Activated CD8-positive, alpha-beta memory T cell treated with anti-CD3 and anti-CD28 coated beads for 36 hours (primary cell): ENCODE data around the gene TRIM61. TPM values are rescaled to one million over a fixed set of nuclear protein-coding genes. Genes with fewer than 3 reads are reported as not detected.

Experiments used
- CTCF ChIA-PET: fragments of 350-600 bp; sonication (Branson Sonifier 250); formaldehyde crosslinking; loops from one replicate; lab custom pipeline; 2021; ENCODE audit warnings: antibody characterized with exemption; lab: Charles Lee
- POLR2A ChIA-PET: fragments of 350-600 bp; sonication (Branson Sonifier 250); formaldehyde crosslinking; loops from one replicate; lab custom pipeline; 2021; ENCODE audit warnings: antibody characterized with exemption; lab: Charles Lee
- total RNA-seq, 2 experiments: library from RNA; stranded (reverse); gene quantifications; one replicate each; pipeline ENCODE4 v1.2.3, GENCODE V29; 2021

TRIM61 gene
- total RNA-seq, 2 experiments from 2014 or later: 2.4 to 2.9 TPM

GRCh38 chr4:164926301-164926700, 51.2 kb downstream of the TRIM61 start:
- ChIA-PET CTCF (no interaction called here), POLR2A (no interaction called here)

DNA sequence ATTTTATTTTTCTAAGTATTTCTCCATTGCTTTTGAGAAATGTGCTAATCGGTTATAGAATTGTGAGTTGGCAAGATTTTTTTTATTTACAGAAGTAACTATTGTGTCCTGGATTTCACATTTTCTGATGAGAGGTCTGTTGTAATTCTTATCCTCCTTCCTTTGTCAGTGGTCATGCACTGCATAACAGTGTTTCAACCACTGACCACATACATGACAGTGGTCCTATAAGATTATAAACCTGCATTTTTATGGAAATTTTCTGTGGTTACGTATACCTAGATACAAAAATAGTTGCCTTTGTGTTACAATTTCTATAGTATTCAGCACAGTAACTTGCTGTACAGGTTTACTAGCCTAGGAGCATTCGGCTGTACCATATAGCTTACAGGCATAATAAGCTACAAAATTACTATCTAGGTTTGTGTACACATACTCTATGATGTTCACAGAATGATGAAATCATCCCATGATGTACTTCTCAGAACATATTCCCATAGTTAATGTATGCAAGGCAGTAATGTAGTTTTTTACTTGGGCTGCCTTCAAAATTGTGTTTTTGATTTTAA, 52.7 kb downstream of the TRIM61 start:
- POLR2A ChIA-PET: no interaction called here

GRCh38 chr4:164918956-164919355, 58.5 kb downstream of the TRIM61 start:
- POLR2A ChIA-PET: no interaction called here

More for the DNA sequence above, 52.7 kb downstream of the TRIM61 start:
- CTCF ChIA-PET: no interaction called here

More at GRCh38 chr4:164918956-164919355, 58.5 kb downstream of the TRIM61 start:
- CTCF ChIA-PET: no interaction called here

Other genes with a start within 250 kb of the TRIM61 start
- gene SMIM31, start 223.5 kb downstream of the TRIM61 start, total RNA-seq: not detected
- not detected for gene APELA, start 100.5 kb downstream of the TRIM61 start, total RNA-seq
- not detected for gene TRIM60, start 54.3 kb upstream of the TRIM61 start, total RNA-seq
- not detected for gene TRIM75, start 76.2 kb upstream of the TRIM61 start, total RNA-seq
- 10 to 100 TPM; 16.1 TPM for gene TMEM192, start 135.2 kb upstream of the TRIM61 start, total RNA-seq
- 10 to 100 TPM; 25.3 to 27.0 TPM for gene KLHL2, start 229.9 kb upstream of the TRIM61 start, total RNA-seq